RWPE2 (cell line): ENCODE data around the gene BIN1.

Experiments
- ATAC-seq: fragments of 200-7000 bp; cut with Tn5 transposase; 3 replicates; pipeline ENCODE4 v1.9.1; 2021; ENCODE audit warnings: low read depth
- DNase-seq: peaks from one replicate; pipeline ENCODE4 v3.0.0-alpha.2; 2020; ENCODE audit warnings: low spot score
- H3K27ac ChIP-seq: fragments of 450-650 bp; 2 replicates; pipeline ENCODE4 v1.5.1; 2017; ENCODE audit warnings: mild to moderate bottlenecking; ENCODE audit not compliant: poor library complexity, severe bottlenecking
- H3K27me3 ChIP-seq: fragments of 250-450 bp; sonication (Bioruptor Pico); 2 replicates; pipeline ENCODE4 v1.5.1; 2021; ENCODE audit warnings: mild to moderate bottlenecking, moderate library complexity; ENCODE audit not compliant: insufficient read depth, poor library complexity, severe bottlenecking
- H3K36me3 ChIP-seq: fragments of 250-450 bp; sonication (Bioruptor Pico); 2 replicates; pipeline ENCODE4 v1.5.1; 2020; ENCODE audit warnings: low read depth, mild to moderate bottlenecking, moderate library complexity
- H3K4me1 ChIP-seq: fragments of 250-450 bp; sonication (Bioruptor Pico); 2 replicates; pipeline ENCODE4 v1.5.1; 2021; ENCODE audit warnings: mild to moderate bottlenecking, moderate library complexity; ENCODE audit not compliant: insufficient read depth, poor library complexity, severe bottlenecking
- H3K4me3 ChIP-seq: fragments of 250-450 bp; sonication (Bioruptor Pico); 2 replicates; pipeline ENCODE4 v1.5.1; 2021; ENCODE audit warnings: mild to moderate bottlenecking, moderate library complexity; ENCODE audit not compliant: severe bottlenecking
- H3K9me3 ChIP-seq: fragments of 250-450 bp; sonication (Bioruptor Pico); 2 replicates; pipeline ENCODE4 v1.5.1; 2021; ENCODE audit warnings: mild to moderate bottlenecking, moderate library complexity; ENCODE audit not compliant: severe bottlenecking
- CTCF ChIP-seq: fragments of 450-650 bp; IDR thresholded peaks from one replicate; pipeline ENCODE4 v1.5.1; 2017; ENCODE audit warnings: mild to moderate bottlenecking, moderate library complexity; ENCODE audit not compliant: poor library complexity, severe bottlenecking

Gene BIN1

GRCh38 chr2:127047054-127047453 lies 59.9 kb downstream of the BIN1 start:
- no peak for TF ChIP-seq CTCF
- no peak for DNase-seq
- Histone ChIP-seq H3K36me3 (no peaks in the 10 kb centered on the region), H3K27ac (no peak overlapping the region), H3K4me3 (no peak overlapping the region), H3K27me3 (no peaks in the 10 kb centered on the region), H3K4me1 (no peaks in the 10 kb centered on the region), H3K9me3 (no peaks in the 10 kb centered on the region)
- no peak for ATAC-seq

- Histone ChIP-seq H3K4me1 (no peaks in the 10 kb centered on the region), H3K27ac (no peak overlapping the region), H3K27me3 (no peaks in the 10 kb centered on the region), H3K4me3 (no peak overlapping the region), H3K36me3 (no peaks in the 10 kb centered on the region), H3K9me3 (no peaks in the 10 kb centered on the region)
- no peak for TF ChIP-seq CTCF
- DNase-seq, result no peak
- ATAC-seq, result no peak
These were observed 60.4 kb downstream of the BIN1 start for GRCh38 chr2:127046579-127046978.

- 0 out of 3 replicates have a peak, but pooled peaks have one; percentile 4 for ATAC-seq
- no peaks in the 10 kb centered on the region for H3K4me1 ChIP-seq
- no peak for DNase-seq
- no peak overlapping the region for H3K4me3 ChIP-seq
- H3K9me3 ChIP-seq, result no peaks in the 10 kb centered on the region
- no peak overlapping the region for H3K27ac ChIP-seq
- TF ChIP-seq CTCF, result no peak
- no peaks in the 10 kb centered on the region for H3K27me3 ChIP-seq
- no peaks in the 10 kb centered on the region for H3K36me3 ChIP-seq
These were observed 61.0 kb downstream of the BIN1 start for GRCh38 chr2:127045792-127046501.

- ATAC-seq, result no peak
- Histone ChIP-seq H3K9me3 (no peaks in the 10 kb centered on the region), H3K4me1 (no peaks in the 10 kb centered on the region), H3K4me3 (no peak overlapping the region), H3K27me3 (no peaks in the 10 kb centered on the region), H3K27ac (no peak overlapping the region), H3K36me3 (no peaks in the 10 kb centered on the region)
- DNase-seq, result no peak
- no peak for TF ChIP-seq CTCF
These were observed 61.8 kb downstream of the BIN1 start for GRCh38 chr2:127044977-127045661.
